ENCODE results near the gene PLCG1.

GRCh38 chr20:41160686-41161085 is 23.3 kb downstream of the PLCG1 start:
- TF ChIP-seq CTCF (IDR thresholded peaks at IDR 0.05) = no peak
- TF ChIP-seq ZFX (IDR thresholded peaks at IDR 0.05; ENCODE audit: borderline replicate concordance) = no peak

Data from 22Rv1 (cell line).